Activated naive CD8-positive, alpha-beta T cell (primary cell): ENCODE results near the gene DDX41.

ENCODE experiments used
- H3K27ac Mint-ChIP-seq: one replicate; pipeline ENCODE4 v1.8.0; 2021; ENCODE audit warnings: mixed read lengths
- H3K27me3 Mint-ChIP-seq: one replicate; pipeline ENCODE4 v1.8.0; 2021; ENCODE audit warnings: mixed read lengths
- H3K36me3 Mint-ChIP-seq: one replicate; pipeline ENCODE4 v1.8.0; 2021; ENCODE audit warnings: mixed read lengths
- H3K4me1 Mint-ChIP-seq: one replicate; pipeline ENCODE4 v1.8.0; 2021; ENCODE audit warnings: low read depth, mixed read lengths
- H3K4me3 Mint-ChIP-seq: one replicate; pipeline ENCODE4 v1.8.0; 2021; ENCODE audit warnings: mild to moderate bottlenecking, mixed read lengths
- H3K9me3 Mint-ChIP-seq: one replicate; pipeline ENCODE4 v1.8.0; 2021; ENCODE audit warnings: low read depth, mixed read lengths

Gene DDX41

GRCh38 chr5:177526791-177527190, 10.0 kb upstream of the DDX41 start:
- Mint-ChIP-seq H3K27me3 (no peaks in the 10 kb centered on the region), H3K4me3 (no peak overlapping the region), H3K36me3 (no peaks in the 10 kb centered on the region), H3K27ac (no peak overlapping the region), H3K4me1 (no peaks in the 10 kb centered on the region), H3K9me3 (no peaks in the 10 kb centered on the region)

DNA sequence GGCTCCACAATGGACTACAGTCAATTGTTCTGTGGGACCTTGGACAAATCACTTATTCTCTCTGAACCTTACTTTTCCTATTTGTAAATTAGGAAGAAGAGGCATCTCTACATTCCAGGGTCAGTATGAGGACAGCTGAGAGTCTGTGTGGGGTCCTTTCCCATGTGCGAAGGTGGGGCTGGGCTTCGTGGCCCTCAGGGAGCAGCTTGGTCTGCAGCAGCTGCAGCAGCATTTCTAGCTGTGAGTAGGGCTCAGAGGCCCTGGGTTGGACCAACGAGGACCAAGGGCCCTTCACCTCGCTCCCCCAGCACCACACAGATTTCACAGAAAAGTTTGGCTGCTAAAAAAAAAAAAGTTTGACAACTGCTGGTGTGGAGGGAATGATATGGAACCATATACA, 9.4 kb upstream of the DDX41 start:
- Mint-ChIP-seq H3K4me1 (peaks cover 5% of the 10 kb centered on the region), H3K27ac (no peak overlapping the region), H3K27me3 (no peaks in the 10 kb centered on the region), H3K9me3 (no peaks in the 10 kb centered on the region), H3K36me3 (no peaks in the 10 kb centered on the region), H3K4me3 (no peak overlapping the region)

GRCh38 chr5:177524941-177525655, 8.3 kb upstream of the DDX41 start:
- no peak overlapping the region for H3K27ac Mint-ChIP-seq
- no peaks in the 10 kb centered on the region for H3K36me3 Mint-ChIP-seq
- H3K9me3 Mint-ChIP-seq = no peaks in the 10 kb centered on the region
- peaks cover 14% of the 10 kb centered on the region for H3K4me1 Mint-ChIP-seq
- H3K4me3 Mint-ChIP-seq = no peak overlapping the region
- no peaks in the 10 kb centered on the region for H3K27me3 Mint-ChIP-seq

- H3K27me3 Mint-ChIP-seq = no peaks in the 10 kb centered on the region
- no peak overlapping the region for H3K4me3 Mint-ChIP-seq
- H3K27ac Mint-ChIP-seq = no peak overlapping the region
- H3K4me1 Mint-ChIP-seq = peaks cover 19% of the 10 kb centered on the region
- no peaks in the 10 kb centered on the region for H3K9me3 Mint-ChIP-seq
- H3K36me3 Mint-ChIP-seq = no peaks in the 10 kb centered on the region
Observed at GRCh38 chr5:177524539-177524900, 7.8 kb upstream of the DDX41 start.

DNA sequence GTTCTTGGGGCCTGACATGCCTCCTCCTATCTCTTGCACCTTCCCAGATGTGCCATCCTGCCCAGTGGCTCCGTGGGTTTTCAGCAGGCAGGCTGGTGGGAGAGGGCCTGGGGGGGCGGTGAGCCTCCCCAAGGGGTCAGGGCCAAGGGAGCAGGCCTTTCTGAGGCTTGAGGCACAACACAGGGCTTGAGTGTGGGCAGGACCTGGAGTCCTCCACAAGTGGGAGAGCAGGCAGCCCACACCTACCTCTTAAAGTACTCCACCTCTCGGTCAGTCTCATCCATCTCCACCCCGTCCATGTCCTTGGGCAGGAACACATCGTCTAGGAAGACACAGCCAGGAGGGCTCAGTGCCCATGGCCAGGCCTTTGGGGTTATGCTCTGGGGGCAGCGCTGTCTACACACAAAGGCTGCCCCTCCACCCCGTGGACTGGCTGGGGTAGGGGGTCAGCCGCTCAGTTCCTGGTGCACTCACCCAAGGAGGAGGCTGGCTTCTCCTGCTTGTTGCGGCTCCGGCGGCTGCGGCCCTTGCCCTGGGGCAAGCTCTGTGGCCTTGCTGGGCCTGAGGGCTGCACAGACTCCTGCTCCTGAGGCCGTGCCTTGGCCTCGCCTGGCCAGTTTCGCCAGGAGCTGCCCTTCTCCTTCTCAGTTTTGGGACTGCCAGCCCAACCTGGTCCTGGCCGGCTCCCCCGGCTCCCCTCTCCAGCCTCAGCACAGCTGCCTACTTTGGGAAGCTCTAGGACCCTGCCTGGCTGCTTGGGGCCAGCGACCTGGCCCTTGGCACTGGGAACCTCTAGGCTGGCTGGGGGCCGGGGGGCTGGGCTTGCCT, 7.2 kb upstream of the DDX41 start:
- H3K27me3 Mint-ChIP-seq = no peaks in the 10 kb centered on the region
- peaks cover 24% of the 10 kb centered on the region for H3K4me1 Mint-ChIP-seq
- H3K4me3 Mint-ChIP-seq = no peak overlapping the region
- H3K9me3 Mint-ChIP-seq = no peaks in the 10 kb centered on the region
- H3K36me3 Mint-ChIP-seq = no peaks in the 10 kb centered on the region
- H3K27ac Mint-ChIP-seq = no peak overlapping the region

GRCh38 chr5:177520916-177521513, 4.3 kb upstream of the DDX41 start:
- H3K4me3 Mint-ChIP-seq = no peak overlapping the region
- peaks cover 37% of the 10 kb centered on the region for H3K4me1 Mint-ChIP-seq
- no peaks in the 10 kb centered on the region for H3K9me3 Mint-ChIP-seq
- H3K27me3 Mint-ChIP-seq = no peaks in the 10 kb centered on the region
- H3K36me3 Mint-ChIP-seq = peaks cover 6% of the 10 kb centered on the region
- H3K27ac Mint-ChIP-seq = peak overlapping the region; percentile 68

- Mint-ChIP-seq H3K4me1 (peaks cover 44% of the 10 kb centered on the region), H3K36me3 (peaks cover 10% of the 10 kb centered on the region), H3K27me3 (no peaks in the 10 kb centered on the region), H3K4me3 (no peak overlapping the region), H3K27ac (peak overlapping the region; percentile 61), H3K9me3 (no peaks in the 10 kb centered on the region)
Observed at GRCh38 chr5:177520271-177520670, 3.5 kb upstream of the DDX41 start.

- Mint-ChIP-seq H3K27ac (peak overlapping the region; percentile 58), H3K4me1 (peaks cover 47% of the 10 kb centered on the region), H3K9me3 (no peaks in the 10 kb centered on the region), H3K4me3 (peak overlapping the region; percentile 42), H3K36me3 (peaks cover 12% of the 10 kb centered on the region), H3K27me3 (no peaks in the 10 kb centered on the region)
Observed at GRCh38 chr5:177519463-177520235, 2.9 kb upstream of the DDX41 start.

DNA sequence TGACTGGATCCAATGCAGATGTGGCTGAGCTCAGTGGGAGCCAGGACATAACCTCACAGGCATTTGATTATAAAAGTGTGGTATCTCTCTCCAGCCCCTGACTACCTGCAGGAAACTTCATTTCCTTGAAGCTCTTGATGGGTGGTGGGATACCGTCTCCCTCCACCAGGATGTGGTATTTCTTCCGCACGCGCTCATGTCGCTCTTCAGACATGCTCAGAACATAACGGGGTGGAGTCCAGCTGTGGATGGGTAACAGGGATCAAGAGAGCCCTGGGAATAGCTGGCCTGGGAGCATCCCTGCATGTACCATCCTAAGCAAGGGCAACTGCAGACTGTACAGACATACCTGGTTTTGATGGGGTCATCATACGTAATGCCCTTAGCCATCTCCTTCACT, 1.2 kb downstream of the DDX41 start:
- H3K36me3 Mint-ChIP-seq = peaks cover 17% of the 10 kb centered on the region
- no peaks in the 10 kb centered on the region for H3K9me3 Mint-ChIP-seq
- H3K27me3 Mint-ChIP-seq = no peaks in the 10 kb centered on the region
- H3K4me1 Mint-ChIP-seq = peaks cover 40% of the 10 kb centered on the region
- peak overlapping the region; percentile 95 for H3K4me3 Mint-ChIP-seq
- no peak overlapping the region for H3K27ac Mint-ChIP-seq

GRCh38 chr5:177514541-177514940, 2.2 kb downstream of the DDX41 start:
- H3K36me3 Mint-ChIP-seq = peaks cover 17% of the 10 kb centered on the region
- H3K27me3 Mint-ChIP-seq = no peaks in the 10 kb centered on the region
- no peaks in the 10 kb centered on the region for H3K9me3 Mint-ChIP-seq
- H3K4me1 Mint-ChIP-seq = peaks cover 34% of the 10 kb centered on the region
- no peak overlapping the region for H3K27ac Mint-ChIP-seq
- H3K4me3 Mint-ChIP-seq = peak overlapping the region; percentile 95

DNA sequence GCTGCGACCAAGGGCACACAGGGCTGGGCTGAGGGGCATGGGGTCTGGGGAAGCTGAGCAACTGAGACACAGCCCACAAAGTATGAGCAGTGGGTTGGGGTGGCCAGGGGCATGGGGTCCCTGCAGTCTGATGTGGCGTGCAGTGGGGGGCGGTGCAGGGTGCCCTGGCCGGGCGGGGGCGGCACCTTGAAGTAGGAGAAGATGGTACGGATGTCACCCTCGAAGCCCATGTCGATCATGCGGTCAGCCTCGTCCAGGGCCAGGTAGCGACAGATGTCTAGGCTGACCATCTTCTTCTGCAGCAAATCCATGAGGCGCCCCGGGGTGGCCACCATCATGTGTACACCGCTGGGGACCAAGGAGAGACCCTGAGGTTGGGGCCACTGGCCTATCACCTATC, 3.3 kb downstream of the DDX41 start:
- H3K4me1 Mint-ChIP-seq = peaks cover 29% of the 10 kb centered on the region
- no peaks in the 10 kb centered on the region for H3K27me3 Mint-ChIP-seq
- no peak overlapping the region for H3K27ac Mint-ChIP-seq
- no peaks in the 10 kb centered on the region for H3K9me3 Mint-ChIP-seq
- no peak overlapping the region for H3K4me3 Mint-ChIP-seq
- H3K36me3 Mint-ChIP-seq = peaks cover 17% of the 10 kb centered on the region

DNA sequence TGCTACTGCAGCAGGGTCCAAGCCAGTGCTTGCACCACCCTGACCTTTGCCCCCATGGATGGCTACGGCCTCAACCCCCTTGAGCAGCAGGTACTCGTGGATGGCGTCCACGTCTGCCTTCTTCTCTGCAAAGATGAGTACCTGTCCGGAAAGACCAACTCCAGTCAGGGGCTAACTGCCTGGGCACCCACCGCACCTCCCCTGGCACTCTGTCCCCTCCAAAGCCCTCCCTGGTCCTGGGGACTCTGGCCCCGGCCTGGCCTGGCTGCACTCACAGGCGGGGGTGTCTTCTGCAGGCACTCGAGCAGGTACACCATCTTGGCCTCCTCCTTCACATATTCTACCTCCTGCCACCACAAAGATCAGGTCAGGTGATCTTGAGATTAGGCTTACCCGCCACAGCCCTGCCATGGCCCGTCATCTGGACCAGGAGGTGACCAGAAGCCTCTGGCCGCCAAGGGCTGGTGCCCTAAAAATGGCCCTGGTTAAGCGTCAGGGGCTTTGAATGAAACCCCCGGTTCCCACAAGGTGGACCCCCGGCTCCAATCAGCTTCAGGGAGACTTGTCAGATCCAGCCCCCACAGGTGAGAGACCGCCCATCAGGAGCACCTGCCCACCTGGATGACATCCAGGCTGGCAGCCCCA, 3.9 kb downstream of the DDX41 start:
- H3K9me3 Mint-ChIP-seq = no peaks in the 10 kb centered on the region
- peaks cover 29% of the 10 kb centered on the region for H3K4me1 Mint-ChIP-seq
- peaks cover 17% of the 10 kb centered on the region for H3K36me3 Mint-ChIP-seq
- H3K4me3 Mint-ChIP-seq = no peak overlapping the region
- no peaks in the 10 kb centered on the region for H3K27me3 Mint-ChIP-seq
- H3K27ac Mint-ChIP-seq = no peak overlapping the region

DNA sequence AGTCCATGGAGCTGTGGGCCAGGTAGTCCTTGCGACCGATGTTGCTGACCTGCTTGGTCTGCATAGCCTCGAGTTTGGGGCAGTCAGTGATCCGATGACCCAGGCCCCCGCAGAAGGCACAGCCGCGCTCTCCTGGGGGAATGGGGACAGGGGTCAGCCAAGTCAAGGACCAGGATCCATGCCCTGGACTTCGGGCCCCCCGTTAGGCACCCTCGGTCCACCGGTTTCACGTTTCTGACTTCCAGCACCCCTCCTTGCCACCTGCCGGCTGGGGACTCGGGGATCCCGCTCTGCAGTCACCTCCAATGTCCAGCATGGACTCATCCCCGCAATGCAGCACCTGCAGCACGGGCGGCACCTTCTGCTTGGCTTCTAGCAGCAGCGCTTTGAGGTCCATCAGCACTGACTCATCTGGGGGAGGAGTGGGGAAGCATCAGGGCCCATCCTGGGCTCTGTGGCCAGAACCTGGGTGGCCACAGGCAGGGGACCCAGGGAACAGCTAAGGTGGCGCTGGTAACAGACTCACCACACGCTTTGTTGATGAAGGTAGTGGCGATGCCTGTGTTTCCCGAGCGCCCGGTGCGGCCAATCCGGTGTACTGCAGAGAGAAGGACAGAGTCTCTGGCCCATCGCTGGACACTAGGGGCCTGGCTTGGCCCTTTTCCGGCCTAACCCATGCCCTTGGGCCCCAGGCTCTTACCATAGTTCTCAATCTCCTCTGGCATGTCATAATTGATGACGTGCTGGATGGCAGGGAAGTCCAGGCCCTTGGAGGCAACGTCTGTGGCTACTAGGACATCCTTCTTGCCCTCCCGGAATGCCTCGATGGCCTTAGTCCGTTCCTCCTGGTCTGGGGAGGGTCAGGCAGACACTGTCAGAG, 4.7 kb downstream of the DDX41 start:
- Mint-ChIP-seq H3K9me3 (no peaks in the 10 kb centered on the region), H3K4me1 (peaks cover 26% of the 10 kb centered on the region), H3K27ac (no peak overlapping the region), H3K27me3 (no peaks in the 10 kb centered on the region), H3K4me3 (no peak overlapping the region), H3K36me3 (peaks cover 17% of the 10 kb centered on the region)

DNA sequence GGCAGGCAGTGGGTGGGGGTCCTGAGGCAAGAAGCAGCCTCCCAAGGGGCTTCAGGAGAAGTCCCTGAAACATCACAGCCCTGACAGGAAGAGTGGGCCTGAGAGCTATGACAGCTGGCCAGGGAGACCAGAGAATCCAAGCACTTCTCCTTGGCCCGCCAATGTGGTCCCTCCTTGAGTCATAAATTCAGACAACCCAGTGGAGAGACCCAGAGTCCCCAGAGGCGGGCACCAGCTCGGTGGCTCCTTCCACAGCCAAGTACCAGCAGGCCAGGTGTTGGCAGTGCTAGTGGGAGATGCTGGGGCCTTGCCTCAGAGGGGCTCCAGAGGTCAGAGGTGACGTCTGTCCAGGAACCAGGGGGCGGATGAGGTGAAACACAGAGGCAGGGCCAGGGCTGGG, 5.6 kb downstream of the DDX41 start:
- Mint-ChIP-seq H3K36me3 (peaks cover 13% of the 10 kb centered on the region), H3K27ac (no peak overlapping the region), H3K27me3 (no peaks in the 10 kb centered on the region), H3K4me1 (peaks cover 19% of the 10 kb centered on the region), H3K4me3 (no peak overlapping the region), H3K9me3 (no peaks in the 10 kb centered on the region)
